Measurements from ENCODE around the gene CHMP4A.
A peak's percentile ranks its signal among the peaks of the same experiment; 100 is the strongest.

The CHMP4A gene

DNA sequence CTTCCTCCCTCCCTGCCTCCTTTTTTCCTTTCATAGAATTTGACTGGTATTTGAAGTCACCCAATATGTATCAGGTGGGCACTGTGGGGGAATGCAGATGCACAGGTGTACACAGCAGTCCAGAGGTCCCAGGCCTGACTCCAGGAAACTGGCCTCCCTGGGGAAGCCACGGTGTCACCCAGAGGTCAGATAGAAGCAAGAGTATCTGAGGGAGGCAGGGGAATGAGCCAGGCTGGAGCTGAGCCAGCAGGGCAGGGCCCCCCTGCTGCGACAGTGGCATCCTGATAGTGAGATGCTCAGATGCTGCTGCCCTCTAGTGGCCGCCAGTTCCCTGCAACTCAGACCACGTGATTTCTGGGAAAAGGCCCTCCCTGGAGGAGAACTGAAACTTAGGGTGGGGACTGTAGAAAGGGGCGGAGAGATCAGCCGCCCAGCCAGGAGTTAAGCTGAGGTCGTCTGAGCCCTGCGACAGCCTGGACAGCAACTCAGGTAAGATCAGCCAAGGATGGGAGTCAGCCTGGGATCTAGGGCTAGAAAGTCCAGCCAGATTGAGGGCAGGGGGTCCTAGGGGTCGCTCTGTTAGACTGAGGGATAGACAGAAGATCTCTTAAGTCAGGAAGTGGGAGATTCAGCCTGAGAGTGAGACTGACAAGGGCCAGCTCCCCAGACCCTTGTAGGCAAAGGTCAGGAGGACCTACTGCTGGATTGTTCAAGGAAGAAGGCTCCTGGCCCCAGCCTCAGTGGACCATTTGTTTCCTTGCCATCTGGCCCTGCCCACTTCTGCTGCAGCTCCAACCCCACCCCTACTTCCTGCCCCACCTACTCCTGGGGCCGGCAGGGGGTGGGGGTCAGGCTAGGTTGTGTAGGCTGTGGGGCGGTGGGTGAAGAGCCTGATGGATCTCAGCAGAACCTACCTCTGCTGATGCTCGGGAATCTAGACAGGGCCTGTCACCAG, 52.2 kb downstream of the CHMP4A start, which contains the start of gene IRF9:
TSS of gene IRF9 (plus strand) at position 416 of the 955 bp plus-strand sequence. CDS start 880 bp downstream, outside the sequence.
- Histone ChIP-seq H3K4me3 (peak within 1 kb of the TSS; percentile 1; the same call in 1 of the 2 replicates), H3K36me3 (replicated peaks) (peaks cover 66% of the 10 kb centered on the region), H3K9me3 (no peaks in the 10 kb centered on the region), H3K4me1 (peaks cover 5% of the 10 kb centered on the region; the same call in 1 of the 2 replicates), H3K27me3 (ENCODE audit: low read depth) (no peaks in the 10 kb centered on the region)
- DNase-seq (ENCODE audit: low spot score in 2 of 2) = peak; percentile 92 to 98
- in situ Hi-C loops (cut with MboI; ENCODE audit: low sequenced_read_pairs) = no loop called here

DNA sequence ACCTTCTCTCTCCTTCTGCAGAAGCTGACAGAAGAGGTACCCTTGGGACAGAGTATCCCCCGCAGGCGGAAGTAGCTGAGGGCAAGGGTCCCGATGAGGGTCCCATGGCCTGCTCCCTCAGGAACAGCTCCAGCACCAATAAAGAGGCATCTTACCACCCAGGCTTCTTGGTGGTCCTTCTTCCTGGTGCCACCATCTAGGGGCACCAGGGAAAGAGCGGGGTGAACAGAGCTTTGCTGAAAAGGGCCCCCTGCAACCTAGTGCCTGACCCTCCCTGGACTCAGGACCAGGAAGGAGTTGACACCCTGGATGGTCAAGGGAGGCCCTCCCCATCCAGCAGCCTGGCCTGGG, 52.8 kb downstream of the CHMP4A start:
- in situ Hi-C loops (cut with MboI; ENCODE audit: low sequenced_read_pairs) = no loop called here
- no peak overlapping the region for H3K4me3 ChIP-seq
- H3K9me3 ChIP-seq = no peaks in the 10 kb centered on the region
- H3K4me1 ChIP-seq = peaks cover 5% of the 10 kb centered on the region; the same call in 1 of the 2 replicates
- H3K27me3 ChIP-seq (ENCODE audit: low read depth) = no peaks in the 10 kb centered on the region
- peaks cover 67% of the 10 kb centered on the region for H3K36me3 ChIP-seq (replicated peaks)
- no peak for DNase-seq (ENCODE audit: low spot score in 2 of 2)

DNA sequence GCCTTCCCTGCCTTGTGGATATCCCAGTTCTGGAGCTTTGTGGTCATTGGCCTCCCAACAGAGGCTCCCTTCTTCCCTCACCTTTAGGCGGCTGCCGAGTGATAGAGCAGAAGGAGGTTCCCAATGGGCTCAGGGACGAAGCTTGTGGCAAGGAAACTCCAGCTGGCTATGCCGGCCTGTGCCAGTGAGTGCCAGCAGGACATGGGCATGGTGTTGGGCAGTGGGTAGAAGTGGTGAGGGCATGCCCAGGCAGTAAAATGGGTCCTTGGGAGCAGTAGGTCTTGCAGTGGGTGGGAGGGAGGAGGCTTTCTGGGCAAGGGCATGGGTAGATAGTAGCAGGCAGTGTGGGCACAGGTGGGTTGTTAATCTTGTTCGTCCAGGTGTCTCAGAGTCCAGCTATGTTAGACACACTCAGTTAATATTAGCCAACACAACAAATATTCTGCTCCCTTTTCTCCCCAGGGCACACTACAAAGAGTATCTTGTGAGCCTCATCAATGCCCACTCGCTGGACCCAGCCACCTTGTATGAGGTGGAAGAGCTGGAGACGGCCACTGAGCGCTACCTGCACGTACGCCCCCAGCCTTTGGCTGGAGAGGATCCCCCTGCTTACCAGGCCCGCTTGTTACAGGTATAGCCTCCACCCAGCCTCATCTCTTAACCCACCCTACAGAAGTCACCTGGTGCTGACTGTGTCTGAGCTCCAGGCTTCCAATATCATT, 53.4 kb downstream of the CHMP4A start:
- peaks cover 67% of the 10 kb centered on the region for H3K36me3 ChIP-seq (replicated peaks)
- no peaks in the 10 kb centered on the region for H3K27me3 ChIP-seq (ENCODE audit: low read depth)
- no peak overlapping the region for H3K4me3 ChIP-seq
- DNase-seq (ENCODE audit: low spot score in 2 of 2) = no peak
- in situ Hi-C loops (cut with MboI; ENCODE audit: low sequenced_read_pairs) = no loop called here
- H3K4me1 ChIP-seq = peaks cover 5% of the 10 kb centered on the region; the same call in 1 of the 2 replicates
- no peaks in the 10 kb centered on the region for H3K9me3 ChIP-seq
